SJCRH30 (cell line): Measurements from ENCODE around the gene CAMTA1. TPM values are rescaled to one million over a fixed set of nuclear protein-coding genes. Genes with fewer than 3 reads are reported as not detected.

Experiments
- DNase-seq, 2 experiments: peaks; one replicate each; pipeline ENCODE4 v3.0.0-alpha.2; 2015 to 2020
- H3K27ac ChIP-seq: fragments of 250-450 bp; sonication (Bioruptor Pico); 2 replicates; pipeline ENCODE4 v1.5.1; 2020; ENCODE audit warnings: mild to moderate bottlenecking, moderate library complexity
- H3K27me3 ChIP-seq: fragments of 250-450 bp; sonication (Bioruptor Pico); 2 replicates; pipeline ENCODE4 v1.5.1; 2020; ENCODE audit warnings: mild to moderate bottlenecking, moderate library complexity
- H3K36me3 ChIP-seq: fragments of 250-450 bp; sonication (Bioruptor Pico); 2 replicates; pipeline ENCODE4 v1.5.1; 2020; ENCODE audit warnings: mild to moderate bottlenecking, moderate library complexity
- H3K4me1 ChIP-seq: fragments of 250-450 bp; sonication (Bioruptor Pico); 2 replicates; pipeline ENCODE4 v1.5.1; 2020; ENCODE audit warnings: mild to moderate bottlenecking, moderate library complexity
- H3K4me3 ChIP-seq: fragments of 250-450 bp; sonication (Bioruptor Pico); 2 replicates; pipeline ENCODE4 v1.5.1; 2020; ENCODE audit warnings: mild to moderate bottlenecking, moderate library complexity
- H3K9me3 ChIP-seq: fragments of 250-450 bp; sonication (Bioruptor Pico); replicated peaks from 2 replicates; pipeline ENCODE4 v1.5.1; 2020; ENCODE audit warnings: mild to moderate bottlenecking, moderate library complexity
- total RNA-seq: library from RNA; depleted of rRNA; stranded (reverse); fragments of >200 nt; shearing (Covaris generic); gene quantifications from 2 replicates; pipeline ENCODE4 v1.2.3, GENCODE V29; 2014

Gene CAMTA1
- total RNA-seq, 1 experiment from 2014 or later, result 153 TPM

- Histone ChIP-seq H3K27me3 (peaks cover 67% of the 10 kb centered on the region), H3K4me3 (no peak overlapping the region), H3K9me3 (no peaks in the 10 kb centered on the region), H3K27ac (no peak overlapping the region), H3K4me1 (no peaks in the 10 kb centered on the region), H3K36me3 (no peaks in the 10 kb centered on the region)
- no peak for DNase-seq
Observed at GRCh38 chr1:7094509-7094908, 309.3 kb downstream of the CAMTA1 start.

GRCh38 chr1:7095343-7095964 lies 310.2 kb downstream of the CAMTA1 start:
- H3K4me3 ChIP-seq, result no peak overlapping the region
- H3K27ac ChIP-seq, result no peak overlapping the region
- no peaks in the 10 kb centered on the region for H3K9me3 ChIP-seq
- no peaks in the 10 kb centered on the region for H3K36me3 ChIP-seq
- H3K4me1 ChIP-seq, result no peaks in the 10 kb centered on the region
- peaks cover 65% of the 10 kb centered on the region for H3K27me3 ChIP-seq
- no peak for DNase-seq

- DNase-seq, result no peak
- H3K4me1 ChIP-seq, result no peaks in the 10 kb centered on the region
- 0 out of 2 replicates have a peak, but pooled peaks cover 4% of the 10 kb centered on the region for H3K9me3 ChIP-seq
- H3K36me3 ChIP-seq, result no peaks in the 10 kb centered on the region
- H3K27ac ChIP-seq, result no peak overlapping the region
- no peak overlapping the region for H3K4me3 ChIP-seq
- peaks cover 52% of the 10 kb centered on the region for H3K27me3 ChIP-seq
Observed at GRCh38 chr1:7097938-7098592, 312.8 kb downstream of the CAMTA1 start.

GRCh38 chr1:7098641-7099040 lies 313.4 kb downstream of the CAMTA1 start:
- DNase-seq, result no peak
- no peak overlapping the region for H3K4me3 ChIP-seq
- peaks cover 8% of the 10 kb centered on the region for H3K9me3 ChIP-seq
- no peak overlapping the region for H3K27ac ChIP-seq
- no peaks in the 10 kb centered on the region for H3K4me1 ChIP-seq
- no peaks in the 10 kb centered on the region for H3K36me3 ChIP-seq
- peaks cover 51% of the 10 kb centered on the region for H3K27me3 ChIP-seq

- no peaks in the 10 kb centered on the region for H3K4me1 ChIP-seq
- no peak for DNase-seq
- peaks cover 11% of the 10 kb centered on the region for H3K9me3 ChIP-seq
- peaks cover 49% of the 10 kb centered on the region for H3K27me3 ChIP-seq
- no peak overlapping the region for H3K4me3 ChIP-seq
- no peaks in the 10 kb centered on the region for H3K36me3 ChIP-seq
- no peak overlapping the region for H3K27ac ChIP-seq
Observed at GRCh38 chr1:7100479-7100878, 315.2 kb downstream of the CAMTA1 start.

GRCh38 chr1:7101187-7101586 lies 315.9 kb downstream of the CAMTA1 start:
- H3K4me3 ChIP-seq, result no peak overlapping the region
- H3K27me3 ChIP-seq, result peaks cover 42% of the 10 kb centered on the region
- no peaks in the 10 kb centered on the region for H3K4me1 ChIP-seq
- H3K36me3 ChIP-seq, result no peaks in the 10 kb centered on the region
- DNase-seq, result no peak
- peaks cover 11% of the 10 kb centered on the region for H3K9me3 ChIP-seq
- H3K27ac ChIP-seq, result no peak overlapping the region

GRCh38 chr1:7103361-7103782 lies 318.1 kb downstream of the CAMTA1 start:
- H3K9me3 ChIP-seq, result peaks cover 11% of the 10 kb centered on the region
- DNase-seq, result no peak
- no peak overlapping the region for H3K27ac ChIP-seq
- H3K36me3 ChIP-seq, result no peaks in the 10 kb centered on the region
- no peak overlapping the region for H3K4me3 ChIP-seq
- no peaks in the 10 kb centered on the region for H3K4me1 ChIP-seq
- H3K27me3 ChIP-seq, result peaks cover 21% of the 10 kb centered on the region

GRCh38 chr1:7103874-7104273 lies 318.6 kb downstream of the CAMTA1 start:
- DNase-seq, result no peak
- H3K4me3 ChIP-seq, result no peak overlapping the region
- peaks cover 11% of the 10 kb centered on the region for H3K9me3 ChIP-seq
- H3K36me3 ChIP-seq, result no peaks in the 10 kb centered on the region
- H3K27me3 ChIP-seq, result peaks cover 17% of the 10 kb centered on the region; the same call in 1 of the 2 replicates
- no peak overlapping the region for H3K27ac ChIP-seq
- no peaks in the 10 kb centered on the region for H3K4me1 ChIP-seq

GRCh38 chr1:7104339-7104738 lies 319.1 kb downstream of the CAMTA1 start:
- peaks cover 16% of the 10 kb centered on the region for H3K27me3 ChIP-seq
- H3K4me3 ChIP-seq, result no peak overlapping the region
- peaks cover 11% of the 10 kb centered on the region for H3K9me3 ChIP-seq
- no peaks in the 10 kb centered on the region for H3K4me1 ChIP-seq
- DNase-seq, result peak; percentile 18 to 38
- H3K36me3 ChIP-seq, result no peaks in the 10 kb centered on the region
- no peak overlapping the region for H3K27ac ChIP-seq

GRCh38 chr1:7105269-7105668 lies 320.0 kb downstream of the CAMTA1 start:
- H3K4me3 ChIP-seq, result no peak overlapping the region
- no peaks in the 10 kb centered on the region for H3K36me3 ChIP-seq
- peaks cover 11% of the 10 kb centered on the region for H3K9me3 ChIP-seq
- no peaks in the 10 kb centered on the region for H3K4me1 ChIP-seq
- H3K27me3 ChIP-seq, result peaks cover 16% of the 10 kb centered on the region
- no peak for DNase-seq
- no peak overlapping the region for H3K27ac ChIP-seq

GRCh38 chr1:7106442-7107108 lies 321.3 kb downstream of the CAMTA1 start:
- H3K4me1 ChIP-seq, result no peaks in the 10 kb centered on the region
- peaks cover 9% of the 10 kb centered on the region for H3K9me3 ChIP-seq
- peaks cover 12% of the 10 kb centered on the region for H3K27me3 ChIP-seq
- H3K36me3 ChIP-seq, result no peaks in the 10 kb centered on the region
- no peak overlapping the region for H3K4me3 ChIP-seq
- H3K27ac ChIP-seq, result no peak overlapping the region
- DNase-seq, result peak in 1 of 2 experiments; percentile 17

- Histone ChIP-seq H3K4me3 (no peak overlapping the region), H3K9me3 (peaks cover 7% of the 10 kb centered on the region), H3K27ac (no peak overlapping the region), H3K27me3 (peaks cover 12% of the 10 kb centered on the region), H3K36me3 (no peaks in the 10 kb centered on the region), H3K4me1 (no peaks in the 10 kb centered on the region)
- no peak for DNase-seq
Observed at GRCh38 chr1:7107109-7107830, 322.0 kb downstream of the CAMTA1 start.

GRCh38 chr1:7108251-7108650 lies 323.0 kb downstream of the CAMTA1 start:
- Histone ChIP-seq H3K9me3 (peaks cover 7% of the 10 kb centered on the region), H3K4me3 (no peak overlapping the region), H3K27ac (no peak overlapping the region), H3K27me3 (peaks cover 12% of the 10 kb centered on the region), H3K4me1 (no peaks in the 10 kb centered on the region), H3K36me3 (no peaks in the 10 kb centered on the region)
- DNase-seq, result no peak

- DNase-seq, result no peak
- no peaks in the 10 kb centered on the region for H3K9me3 ChIP-seq
- H3K36me3 ChIP-seq, result no peaks in the 10 kb centered on the region
- H3K4me1 ChIP-seq, result no peaks in the 10 kb centered on the region
- no peak overlapping the region for H3K4me3 ChIP-seq
- H3K27ac ChIP-seq, result no peak overlapping the region
- H3K27me3 ChIP-seq, result peaks cover 6% of the 10 kb centered on the region
Observed at GRCh38 chr1:7109901-7110300, 324.6 kb downstream of the CAMTA1 start.

- no peak for DNase-seq
Observed at GRCh38 chr1:7110321-7110720, 325.1 kb downstream of the CAMTA1 start.

More at GRCh38 chr1:7110321-7110720, 325.1 kb downstream of the CAMTA1 start:
- no peaks in the 10 kb centered on the region for H3K4me1 ChIP-seq
- H3K9me3 ChIP-seq, result no peaks in the 10 kb centered on the region
- no peak overlapping the region for H3K27ac ChIP-seq
- H3K27me3 ChIP-seq, result peaks cover 6% of the 10 kb centered on the region
- no peaks in the 10 kb centered on the region for H3K36me3 ChIP-seq
- H3K4me3 ChIP-seq, result no peak overlapping the region
